HepG2 (cell line): ENCODE data around the gene SRRM4. TPM values are rescaled to one million over a fixed set of nuclear protein-coding genes. Genes with fewer than 3 reads are reported as not detected.
A peak's percentile ranks its signal among the peaks of the same experiment; 100 is the strongest.

Source experiments
- BRCA1 ChIP-seq: sonication (generic); formaldehyde crosslinking; IDR thresholded peaks from 2 replicates; pipeline ENCODE4 v1.4.0; 2020; ENCODE audit warnings: missing genetic modification reagents
- HNF1B ChIP-seq: sonication (generic); formaldehyde crosslinking; IDR thresholded peaks from 2 replicates; pipeline ENCODE4 v1.5.1; 2020; ENCODE audit warnings: mild to moderate bottlenecking, moderate library complexity, missing genetic modification reagents
- KLF11 ChIP-seq: IDR thresholded peaks from 2 replicates; pipeline ENCODE4 v1.6.1; 2016; ENCODE audit warnings: missing compliant biosample characterization
- MAFF ChIP-seq: IDR thresholded peaks from 2 replicates; pipeline ENCODE4 v1.6.1; 2011; ENCODE audit warnings: low read depth, low read length, improper control_type of control experiment
- MAFG ChIP-seq: sonication (generic); formaldehyde crosslinking; IDR thresholded peaks from 2 replicates; pipeline ENCODE4 v1.5.1; 2020; ENCODE audit warnings: mild to moderate bottlenecking, missing genetic modification reagents
- NCOA5 ChIP-seq: sonication (generic); formaldehyde crosslinking; IDR thresholded peaks from 2 replicates; pipeline ENCODE4 v1.4.0; 2020; ENCODE audit warnings: missing genetic modification reagents
- NR1H2 ChIP-seq: sonication (generic); formaldehyde crosslinking; IDR thresholded peaks from 2 replicates; pipeline ENCODE4 v1.8.1; 2022; ENCODE audit warnings: low read depth, missing genetic modification reagents, borderline replicate concordance
- SALL1 ChIP-seq: sonication (generic); formaldehyde crosslinking; IDR thresholded peaks from 2 replicates; pipeline ENCODE4 v1.8.0; 2022; ENCODE audit warnings: mild to moderate bottlenecking, missing genetic modification reagents
- ZBTB20 ChIP-seq: sonication (generic); formaldehyde crosslinking; IDR thresholded peaks from 2 replicates; pipeline ENCODE4 v1.8.1; 2023; ENCODE audit warnings: missing genetic modification reagents, low read depth, mild to moderate bottlenecking, borderline replicate concordance
- ZBTB42 ChIP-seq: sonication (generic); formaldehyde crosslinking; IDR thresholded peaks from 2 replicates; pipeline ENCODE4 v1.5.0; 2020; ENCODE audit warnings: mild to moderate bottlenecking, missing genetic modification reagents
- ZIK1 ChIP-seq: sonication (generic); formaldehyde crosslinking; IDR thresholded peaks from 2 replicates; pipeline ENCODE4 v1.5.0; 2020; ENCODE audit warnings: mild to moderate bottlenecking, low read depth, missing genetic modification reagents, borderline replicate concordance
- ZNF121 ChIP-seq: sonication (generic); formaldehyde crosslinking; IDR thresholded peaks from 2 replicates; pipeline ENCODE4 v1.5.0; 2020; ENCODE audit warnings: mild to moderate bottlenecking, missing genetic modification reagents
- ZNF781 ChIP-seq: sonication (generic); formaldehyde crosslinking; IDR thresholded peaks from 2 replicates; pipeline ENCODE4 v1.5.1; 2020; ENCODE audit warnings: borderline replicate concordance, mild to moderate bottlenecking, missing genetic modification reagents; ENCODE audit errors: not compliant biosample characterization
- polyA plus RNA-seq, 8 experiments: library from polyadenylated mRNA; depleted of rRNA in 3 of 8; stranded (reverse) in 7 of 8; unstranded in 1 of 8; fragments of >200 nt; fragmentation: Illumina TruSeq in 4 of 8; extraction: Trizol in 4 of 8; gene quantifications; 2 replicates each; pipeline versions ENCODE4 v1.2.1 to v1.2.3, GENCODE V29; 2011 to 2016; ENCODE audit warnings: low read depth in 4 of 8, missing spikeins in 1 of 8, mixed read lengths in 1 of 8; ENCODE audit not compliant: insufficient read depth in 1 of 8
- total RNA-seq, 5 experiments: library from RNA; depleted of rRNA; stranded (reverse); fragments of >200 nt; fragmentation: Illumina TruSeq; extraction: Trizol; gene quantifications; 2 replicates each; pipeline ENCODE4 v1.2.3, GENCODE V29; 2016; ENCODE audit warnings: low read depth in 1 of 5
- TF ChIP-seq, protein P1 (sequence below): sonication (generic); formaldehyde crosslinking; IDR thresholded peaks from 2 replicates; pipeline ENCODE4 v1.4.0; 2020; ENCODE audit warnings: missing genetic modification reagents, borderline replicate concordance
- TF ChIP-seq, protein P2 (sequence below): sonication (generic); formaldehyde crosslinking; IDR thresholded peaks from 2 replicates; pipeline ENCODE4 v1.4.0; 2020; ENCODE audit warnings: missing genetic modification reagents; ENCODE audit errors: not compliant biosample characterization
- TF ChIP-seq, protein P3 (sequence below): sonication (generic); formaldehyde crosslinking; IDR thresholded peaks from 2 replicates; pipeline ENCODE4 v1.4.0; 2020; ENCODE audit warnings: missing genetic modification reagents
- TF ChIP-seq, protein P4 (sequence below): sonication (generic); formaldehyde crosslinking; IDR thresholded peaks from 2 replicates; pipeline ENCODE4 v1.4.0; 2020; ENCODE audit warnings: missing genetic modification reagents

The SRRM4 gene
- total and polyA plus RNA-seq, 2 of the 13 experiments (the other 11 are each of a cell fraction or from before 2014, with no cell fraction given) = not detected

DNA sequence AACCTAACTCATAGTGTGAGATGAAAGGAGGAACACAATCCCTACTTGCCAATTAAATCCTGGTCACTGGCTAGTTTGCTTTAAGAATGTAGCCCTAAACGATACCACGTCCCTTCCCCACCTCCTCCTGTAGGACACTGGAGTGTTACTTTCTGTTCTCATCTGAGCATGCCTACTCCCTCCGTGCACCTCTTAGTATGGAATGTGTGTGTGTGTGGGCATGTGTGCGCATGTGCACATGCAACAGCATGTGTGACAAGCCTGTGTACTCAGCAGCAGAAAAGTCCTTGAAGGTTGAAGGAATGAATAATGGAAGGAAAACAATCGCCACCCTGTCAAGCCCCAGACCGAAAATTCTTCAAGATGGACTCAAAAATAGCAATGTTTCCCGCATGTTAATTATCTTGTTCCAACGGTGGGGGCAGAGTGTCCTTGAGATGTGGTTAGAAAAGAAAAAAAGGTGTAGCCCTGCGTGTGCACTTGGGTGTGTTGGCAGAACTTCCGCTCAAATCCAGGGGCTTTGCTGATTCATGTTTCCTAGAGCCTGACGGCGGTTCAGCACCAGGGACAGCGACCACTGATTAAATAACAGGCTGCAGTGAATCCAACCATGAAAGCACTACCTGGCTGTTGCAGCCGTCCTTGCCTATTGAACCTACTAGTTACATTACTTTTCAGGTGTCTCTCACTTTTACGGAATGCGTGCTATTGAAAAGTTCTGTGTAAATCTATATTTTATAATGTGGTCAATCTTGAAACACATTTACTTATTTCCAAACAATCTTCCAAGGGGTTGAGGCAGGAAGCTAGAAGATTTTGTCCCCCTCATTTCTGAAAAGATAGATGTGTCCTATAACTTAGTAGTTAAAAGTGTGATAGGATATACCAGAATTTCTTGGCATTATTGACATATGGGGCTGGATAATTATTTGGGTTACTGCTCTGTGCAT is 79.8 kb downstream of the SRRM4 start (continued):
- TF ChIP-seq NR1H2 (CRISPR knock-in tag) (no peak), ZBTB20 (CRISPR knock-in tag) (peak; percentile 61; the same call in 1 of the 2 replicates), ZNF121 (no peak), ZIK1 (CRISPR knock-in tag) (peak; percentile 59; the same call in 1 of the 2 replicates), NCOA5 (CRISPR knock-in tag) (no peak), KLF11 (CRISPR knock-in tag) (peak; percentile 90; the same call in 1 of the 2 replicates), SALL1 (CRISPR knock-in tag) (peak; percentile 73), HNF1B (CRISPR knock-in tag) (no peak), MAFF (no peak), BRCA1 (CRISPR knock-in tag) (0 out of 2 replicates have a peak, but pooled peaks have one; percentile 59), ZBTB42 (CRISPR knock-in tag) (no peak), MAFG (CRISPR knock-in tag) (peak; percentile 62), ZNF781 (CRISPR knock-in tag) (peak; percentile 36)
- TF ChIP-seq, protein P1, sequence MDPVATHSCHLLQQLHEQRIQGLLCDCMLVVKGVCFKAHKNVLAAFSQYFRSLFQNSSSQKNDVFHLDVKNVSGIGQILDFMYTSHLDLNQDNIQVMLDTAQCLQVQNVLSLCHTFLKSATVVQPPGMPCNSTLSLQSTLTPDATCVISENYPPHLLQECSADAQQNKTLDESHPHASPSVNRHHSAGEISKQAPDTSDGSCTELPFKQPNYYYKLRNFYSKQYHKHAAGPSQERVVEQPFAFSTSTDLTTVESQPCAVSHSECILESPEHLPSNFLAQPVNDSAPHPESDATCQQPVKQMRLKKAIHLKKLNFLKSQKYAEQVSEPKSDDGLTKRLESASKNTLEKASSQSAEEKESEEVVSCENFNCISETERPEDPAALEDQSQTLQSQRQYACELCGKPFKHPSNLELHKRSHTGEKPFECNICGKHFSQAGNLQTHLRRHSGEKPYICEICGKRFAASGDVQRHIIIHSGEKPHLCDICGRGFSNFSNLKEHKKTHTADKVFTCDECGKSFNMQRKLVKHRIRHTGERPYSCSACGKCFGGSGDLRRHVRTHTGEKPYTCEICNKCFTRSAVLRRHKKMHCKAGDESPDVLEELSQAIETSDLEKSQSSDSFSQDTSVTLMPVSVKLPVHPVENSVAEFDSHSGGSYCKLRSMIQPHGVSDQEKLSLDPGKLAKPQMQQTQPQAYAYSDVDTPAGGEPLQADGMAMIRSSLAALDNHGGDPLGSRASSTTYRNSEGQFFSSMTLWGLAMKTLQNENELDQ (CRISPR knock-in tag) = peak; percentile 74; the same call in 1 of the 2 replicates
- TF ChIP-seq, protein P2, sequence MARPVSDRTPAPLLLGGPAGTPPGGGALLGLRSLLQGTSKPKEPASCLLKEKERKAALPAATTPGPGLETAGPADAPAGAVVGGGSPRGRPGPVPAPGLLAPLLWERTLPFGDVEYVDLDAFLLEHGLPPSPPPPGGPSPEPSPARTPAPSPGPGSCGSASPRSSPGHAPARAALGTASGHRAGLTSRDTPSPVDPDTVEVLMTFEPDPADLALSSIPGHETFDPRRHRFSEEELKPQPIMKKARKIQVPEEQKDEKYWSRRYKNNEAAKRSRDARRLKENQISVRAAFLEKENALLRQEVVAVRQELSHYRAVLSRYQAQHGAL (CRISPR knock-in tag) = peak; percentile 72
- TF ChIP-seq, protein P3, sequence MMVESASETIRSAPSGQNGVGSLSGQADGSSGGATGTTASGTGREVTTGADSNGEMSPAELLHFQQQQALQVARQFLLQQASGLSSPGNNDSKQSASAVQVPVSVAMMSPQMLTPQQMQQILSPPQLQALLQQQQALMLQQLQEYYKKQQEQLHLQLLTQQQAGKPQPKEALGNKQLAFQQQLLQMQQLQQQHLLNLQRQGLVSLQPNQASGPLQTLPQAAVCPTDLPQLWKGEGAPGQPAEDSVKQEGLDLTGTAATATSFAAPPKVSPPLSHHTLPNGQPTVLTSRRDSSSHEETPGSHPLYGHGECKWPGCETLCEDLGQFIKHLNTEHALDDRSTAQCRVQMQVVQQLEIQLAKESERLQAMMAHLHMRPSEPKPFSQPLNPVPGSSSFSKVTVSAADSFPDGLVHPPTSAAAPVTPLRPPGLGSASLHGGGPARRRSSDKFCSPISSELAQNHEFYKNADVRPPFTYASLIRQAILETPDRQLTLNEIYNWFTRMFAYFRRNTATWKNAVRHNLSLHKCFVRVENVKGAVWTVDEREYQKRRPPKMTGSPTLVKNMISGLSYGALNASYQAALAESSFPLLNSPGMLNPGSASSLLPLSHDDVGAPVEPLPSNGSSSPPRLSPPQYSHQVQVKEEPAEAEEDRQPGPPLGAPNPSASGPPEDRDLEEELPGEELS = 0 out of 2 replicates have a peak, but pooled peaks have one; percentile 25
- TF ChIP-seq, protein P4, sequence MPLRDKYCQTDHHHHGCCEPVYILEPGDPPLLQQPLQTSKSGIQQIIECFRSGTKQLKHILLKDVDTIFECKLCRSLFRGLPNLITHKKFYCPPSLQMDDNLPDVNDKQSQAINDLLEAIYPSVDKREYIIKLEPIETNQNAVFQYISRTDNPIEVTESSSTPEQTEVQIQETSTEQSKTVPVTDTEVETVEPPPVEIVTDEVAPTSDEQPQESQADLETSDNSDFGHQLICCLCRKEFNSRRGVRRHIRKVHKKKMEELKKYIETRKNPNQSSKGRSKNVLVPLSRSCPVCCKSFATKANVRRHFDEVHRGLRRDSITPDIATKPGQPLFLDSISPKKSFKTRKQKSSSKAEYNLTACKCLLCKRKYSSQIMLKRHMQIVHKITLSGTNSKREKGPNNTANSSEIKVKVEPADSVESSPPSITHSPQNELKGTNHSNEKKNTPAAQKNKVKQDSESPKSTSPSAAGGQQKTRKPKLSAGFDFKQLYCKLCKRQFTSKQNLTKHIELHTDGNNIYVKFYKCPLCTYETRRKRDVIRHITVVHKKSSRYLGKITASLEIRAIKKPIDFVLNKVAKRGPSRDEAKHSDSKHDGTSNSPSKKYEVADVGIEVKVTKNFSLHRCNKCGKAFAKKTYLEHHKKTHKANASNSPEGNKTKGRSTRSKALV = 0 out of 2 replicates have a peak, but pooled peaks have one; percentile 44
